HG02852 (cell line): ENCODE data around the gene ZNF394.
"Not testable (repeated sequence)": the region's sequence is repeated elsewhere in the genome, so short reads cannot be mapped to it uniquely, and the experiment has no call there.

Experiments used
- ATAC-seq: cut with Tn5 transposase; IDR thresholded peaks from one replicate; pipeline ENCODE4 v1.9.1; 2021; ENCODE audit warnings: mild to moderate bottlenecking, moderate library complexity; ENCODE audit not compliant: unreplicated experiment

The ZNF394 gene

DNA sequence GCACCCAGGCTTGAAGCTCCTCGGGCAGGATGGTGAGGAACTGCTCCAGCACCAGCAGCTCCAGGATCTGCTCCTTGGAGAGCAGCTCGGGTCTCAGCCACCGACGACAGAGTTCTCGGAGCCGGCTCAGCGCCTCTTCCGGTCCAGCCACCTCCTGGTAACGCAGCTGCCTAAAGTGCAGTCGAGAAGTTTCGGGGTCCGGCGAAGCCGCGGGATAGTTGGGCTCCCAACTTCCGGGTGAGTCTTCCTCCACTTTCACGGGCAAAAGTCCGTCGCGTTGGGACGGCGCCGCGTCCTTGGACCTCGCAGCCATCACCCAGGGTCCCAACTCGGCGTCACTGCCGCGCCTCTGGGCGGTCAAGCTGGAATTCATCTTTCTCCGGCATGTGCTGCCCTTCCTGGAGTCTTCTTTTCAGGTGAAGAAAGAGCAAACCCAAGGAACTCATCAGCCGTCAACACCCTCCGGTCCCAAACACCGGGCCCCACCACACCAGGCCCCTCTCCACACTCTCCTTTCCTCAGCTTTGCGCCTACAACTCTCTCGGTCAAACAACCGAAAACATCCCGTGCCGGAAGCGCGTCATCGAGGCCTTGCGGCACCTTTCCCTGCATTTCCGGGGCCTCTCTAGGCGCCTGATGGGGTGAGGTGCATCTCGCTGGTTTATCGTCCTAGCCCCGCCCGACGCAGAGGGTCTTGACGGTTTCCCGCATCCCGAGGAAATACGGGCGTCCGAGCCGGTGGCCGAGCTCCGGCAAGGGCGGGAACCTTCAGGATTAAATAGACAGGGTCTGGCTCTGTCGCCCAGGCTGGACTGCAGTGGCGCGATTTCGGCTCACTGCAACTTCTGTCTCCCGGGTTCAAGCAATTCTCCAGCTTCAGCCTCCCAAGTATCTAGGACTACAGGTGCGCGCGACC, at the start of gene ZNF394:
ZNF394 (minus strand) TSS at position 561 of the 916 bp plus-strand sequence; CDS start at position 373, 188 bp downstream.
- peak; percentile 39 for ATAC-seq

DNA sequence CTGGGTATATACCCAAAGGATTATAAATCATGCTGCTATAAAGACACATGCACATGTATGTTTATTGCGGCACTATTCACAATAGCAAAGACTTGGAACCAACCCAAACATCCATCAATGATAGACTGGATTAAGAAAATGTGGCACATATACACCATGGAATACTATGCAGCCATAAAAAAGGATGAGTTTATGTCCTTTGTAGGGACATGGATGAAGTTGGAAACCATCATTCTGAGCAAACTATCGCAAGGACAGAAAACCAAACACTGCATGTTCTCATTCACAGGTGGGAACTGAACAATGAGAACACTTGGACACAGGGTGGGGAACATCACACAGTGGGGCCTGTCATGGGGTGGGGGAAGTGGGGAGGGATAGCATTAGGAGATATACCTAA, 49.5 kb upstream of the ZNF394 start:
- ATAC-seq = not testable (repeated sequence)

DNA sequence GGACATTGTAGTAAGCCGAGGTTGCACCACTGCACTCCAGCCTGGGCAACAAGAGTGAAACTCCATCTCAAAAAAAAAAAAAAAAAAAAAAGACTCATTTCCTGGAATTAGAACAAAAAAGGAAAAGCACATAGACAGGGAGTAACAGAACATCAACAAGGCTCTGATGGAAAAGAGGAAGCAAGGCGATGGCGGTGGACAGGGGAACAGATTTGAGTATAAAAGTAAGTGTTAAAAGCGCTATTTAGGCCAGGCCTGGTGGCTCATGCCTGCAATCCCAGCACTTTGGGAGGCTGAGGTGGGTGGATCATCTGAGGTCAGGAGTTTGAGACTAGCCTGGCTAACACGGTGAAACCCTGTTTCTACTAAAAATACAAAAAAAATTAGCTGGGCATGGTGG, 45.2 kb upstream of the ZNF394 start:
- not testable (repeated sequence) for ATAC-seq

DNA sequence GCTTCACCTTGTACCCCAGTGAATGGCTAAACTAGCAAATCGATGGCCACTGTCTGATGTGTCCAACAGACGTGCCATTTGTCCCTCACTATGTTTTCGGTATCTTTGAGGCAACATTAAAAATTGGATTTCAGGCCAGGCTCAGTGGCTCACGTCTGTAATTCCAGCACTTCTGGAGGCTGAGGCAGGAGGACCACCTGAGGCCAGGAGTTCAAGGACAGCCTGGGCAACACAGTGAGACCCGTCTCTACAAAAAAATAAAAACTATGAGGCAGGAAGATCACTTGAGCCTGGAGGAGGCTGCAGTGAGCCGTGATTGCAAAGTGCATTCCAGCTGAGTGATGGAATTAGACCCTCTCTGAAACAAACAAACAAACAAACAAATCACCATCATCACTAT, 43.8 kb upstream of the ZNF394 start:
- ATAC-seq = no peak

DNA sequence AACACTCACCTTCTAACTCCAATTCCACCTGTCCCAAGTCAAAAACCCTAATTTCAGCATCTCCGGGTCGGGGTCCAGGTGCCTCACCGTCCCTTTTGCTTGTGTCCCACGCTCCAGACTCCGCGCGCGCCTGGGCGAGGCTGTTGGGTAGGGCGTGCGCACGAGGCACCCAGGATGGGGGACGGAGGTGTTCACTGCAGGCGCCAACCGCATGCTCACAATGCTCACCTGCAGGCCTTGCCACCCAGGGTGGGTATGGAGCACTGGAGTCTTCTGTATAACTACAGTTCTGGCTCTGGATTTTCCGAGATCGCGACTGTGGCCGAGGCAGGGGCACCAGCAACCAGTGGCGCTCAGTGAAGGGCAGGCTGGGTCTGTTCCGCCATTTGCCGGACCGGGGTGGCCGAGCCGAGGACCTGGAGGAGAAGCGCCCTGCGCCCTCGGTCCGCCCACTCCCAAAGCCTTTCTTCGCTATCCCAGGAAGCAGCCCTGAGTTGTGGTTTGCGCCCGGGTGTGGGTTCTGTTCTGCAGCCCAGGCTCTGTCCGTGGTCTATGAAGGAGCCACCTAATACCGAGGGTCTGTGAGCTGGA, 43.1 kb upstream of the ZNF394 start:
- no peak for ATAC-seq

DNA sequence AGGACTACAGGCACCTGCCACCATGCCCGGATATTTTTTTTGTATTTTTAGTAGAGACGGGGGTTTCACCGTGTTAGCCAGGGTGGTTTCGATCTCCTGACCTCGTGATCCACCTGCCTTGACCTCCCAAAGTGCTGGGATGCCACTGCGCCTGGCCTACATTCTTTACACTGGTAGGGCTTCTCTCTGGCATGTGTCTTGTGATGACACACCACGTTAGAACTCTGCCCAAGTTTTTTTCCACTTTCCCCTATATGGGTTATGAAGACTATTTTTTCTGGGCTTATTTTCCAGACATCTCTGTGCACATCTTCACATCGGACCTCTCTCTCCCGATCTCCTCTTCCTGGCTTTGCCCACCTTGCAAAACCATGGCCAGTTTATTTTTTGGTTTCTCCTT, 41.1 kb upstream of the ZNF394 start:
- no peak for ATAC-seq

DNA sequence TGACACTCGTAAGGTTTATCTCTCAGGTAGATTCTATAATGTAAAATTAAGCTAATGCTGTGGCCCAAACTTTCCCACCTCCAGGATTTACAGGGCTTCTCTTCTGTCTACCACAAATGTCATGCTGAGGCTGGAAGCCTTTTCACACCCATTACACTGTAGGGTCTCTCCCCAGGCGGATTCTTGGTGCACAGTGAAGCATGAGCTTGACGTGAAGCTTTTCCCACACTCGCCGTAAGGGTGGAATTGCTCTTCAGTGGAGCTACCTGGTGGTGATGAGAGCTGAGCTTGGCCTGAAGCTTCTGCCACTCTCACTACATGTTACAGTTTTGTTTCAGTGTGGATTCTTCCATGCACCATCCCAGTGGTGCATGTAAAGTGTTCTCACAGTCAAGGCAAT, 40.5 kb upstream of the ZNF394 start:
- no peak for ATAC-seq

DNA sequence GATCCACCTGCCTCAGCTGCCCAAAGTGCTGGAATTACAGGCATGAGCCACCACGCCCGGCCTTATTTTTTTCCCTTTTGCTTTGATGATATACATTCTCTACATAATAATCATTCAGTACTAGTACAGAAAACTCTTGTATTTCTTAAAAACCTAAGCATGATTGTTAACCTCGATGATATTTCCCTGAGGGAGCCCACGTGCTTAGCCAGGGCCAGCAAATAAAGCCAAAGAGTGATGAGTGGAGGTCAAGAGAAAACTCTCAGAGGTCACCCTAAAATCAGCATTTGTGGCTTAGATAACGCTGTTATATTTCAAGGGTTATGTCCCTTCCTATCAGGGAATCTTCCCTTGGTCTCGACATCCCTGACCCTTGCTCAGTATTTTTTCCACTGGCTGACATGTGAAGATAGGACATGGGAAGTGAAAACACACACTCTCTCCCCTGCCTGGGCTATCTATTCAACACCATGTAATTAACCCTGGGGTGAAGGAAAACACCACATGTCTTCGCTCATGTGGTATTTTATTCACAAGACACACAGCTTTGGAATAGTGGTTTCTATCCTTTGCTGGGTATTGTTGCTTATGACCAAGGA, 39.2 kb upstream of the ZNF394 start:
- no peak for ATAC-seq

DNA sequence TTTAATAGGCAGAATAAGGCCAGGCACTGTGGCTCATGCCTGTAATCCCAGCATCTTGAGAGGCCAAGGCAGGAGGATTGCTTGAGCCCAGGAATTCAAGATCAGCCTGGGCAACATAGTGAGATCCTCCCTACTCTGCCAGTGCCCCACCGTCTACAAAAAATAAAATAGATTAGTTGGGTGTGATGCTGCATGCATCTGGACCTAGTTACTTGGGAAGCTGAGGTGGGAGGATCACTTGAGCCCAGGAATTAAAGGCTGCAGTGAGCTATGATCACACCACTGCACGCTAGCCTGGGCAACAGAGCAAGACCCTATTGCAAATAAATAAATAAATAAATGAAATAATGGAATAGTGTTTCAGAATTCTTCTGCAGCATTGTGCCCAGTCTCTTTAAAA, 35.6 kb upstream of the ZNF394 start:
- ATAC-seq = no peak

DNA sequence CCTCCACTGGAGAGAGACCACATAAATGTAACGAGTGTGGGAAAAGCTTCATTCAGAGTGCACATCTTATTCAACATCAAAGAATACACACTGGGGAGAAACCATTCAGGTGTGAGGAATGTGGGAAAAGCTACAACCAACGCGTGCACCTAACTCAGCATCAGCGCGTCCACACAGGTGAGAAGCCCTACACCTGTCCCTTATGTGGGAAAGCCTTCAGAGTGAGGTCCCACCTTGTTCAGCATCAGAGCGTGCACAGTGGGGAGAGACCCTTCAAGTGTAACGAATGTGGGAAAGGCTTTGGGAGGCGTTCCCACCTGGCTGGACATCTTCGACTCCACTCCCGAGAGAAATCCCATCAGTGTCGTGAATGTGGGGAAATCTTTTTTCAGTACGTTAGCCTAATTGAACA, 31.3 kb upstream of the ZNF394 start:
- ATAC-seq = no peak

DNA sequence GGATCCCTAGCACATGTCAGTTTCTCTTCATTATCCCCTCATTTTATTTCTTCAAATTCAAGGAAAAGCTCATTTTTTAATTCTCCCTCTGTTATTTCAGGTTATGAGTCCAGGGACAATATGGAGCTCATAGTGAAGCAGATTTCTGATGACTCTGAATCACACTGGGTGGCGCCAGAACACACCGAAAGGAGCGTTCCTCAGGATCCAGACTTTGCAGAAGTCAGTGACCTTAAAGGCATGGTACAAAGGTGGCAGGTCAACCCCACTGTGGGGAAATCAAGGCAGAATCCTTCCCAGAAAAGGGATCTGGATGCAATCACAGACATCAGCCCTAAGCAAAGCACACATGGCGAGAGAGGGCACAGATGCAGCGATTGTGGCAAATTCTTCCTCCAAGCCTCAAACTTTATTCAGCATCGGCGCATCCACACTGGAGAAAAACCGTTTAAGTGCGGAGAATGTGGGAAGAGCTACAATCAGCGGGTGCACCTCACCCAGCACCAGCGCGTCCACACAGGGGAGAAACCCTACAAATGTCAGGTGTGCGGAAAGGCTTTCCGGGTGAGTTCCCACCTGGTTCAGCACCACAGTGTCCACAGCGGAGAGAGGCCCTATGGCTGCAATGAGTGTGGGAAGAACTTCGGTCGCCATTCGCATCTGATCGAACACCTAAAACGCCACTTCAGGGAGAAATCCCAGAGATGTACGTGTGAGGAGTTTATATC, 25.8 kb upstream of the ZNF394 start:
- ATAC-seq = no peak

DNA sequence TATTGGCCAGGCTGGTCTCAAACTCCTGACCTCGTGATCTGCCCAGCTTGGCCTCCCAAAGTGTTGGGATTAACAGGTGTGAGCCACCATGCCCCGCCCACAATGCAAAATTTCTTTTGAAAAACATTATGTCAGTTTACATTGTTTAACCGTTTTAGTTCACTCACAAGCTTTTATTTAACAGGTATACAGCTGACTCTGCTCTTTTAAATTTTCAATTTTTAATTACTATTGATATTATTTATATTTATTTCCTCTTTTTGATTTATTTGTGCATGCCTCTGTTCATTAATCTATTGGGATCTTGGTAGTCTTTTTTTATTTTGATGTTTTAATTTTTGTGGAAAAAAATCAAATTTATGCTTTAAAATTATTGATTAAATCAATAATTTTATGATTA, 21.3 kb upstream of the ZNF394 start:
- no peak for ATAC-seq

DNA sequence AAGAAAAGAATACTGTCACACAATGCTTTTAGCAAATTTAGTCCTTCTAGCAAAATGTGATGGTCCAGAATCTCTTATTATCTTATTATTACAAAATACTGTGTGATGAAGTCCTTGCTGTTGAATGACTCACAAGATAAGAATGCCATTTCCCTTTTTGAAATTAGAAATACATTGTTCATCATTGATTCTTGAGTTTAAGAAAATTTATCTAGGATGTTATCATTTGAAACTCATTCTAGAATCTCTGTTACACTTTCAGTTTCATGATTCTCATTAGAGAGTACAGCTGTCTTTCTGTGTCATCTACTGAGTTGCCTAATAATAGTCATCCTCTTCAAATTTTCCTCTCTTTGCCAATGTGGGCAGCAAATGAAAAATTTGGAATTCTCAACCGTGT, 14.0 kb upstream of the ZNF394 start:
- ATAC-seq = no peak

DNA sequence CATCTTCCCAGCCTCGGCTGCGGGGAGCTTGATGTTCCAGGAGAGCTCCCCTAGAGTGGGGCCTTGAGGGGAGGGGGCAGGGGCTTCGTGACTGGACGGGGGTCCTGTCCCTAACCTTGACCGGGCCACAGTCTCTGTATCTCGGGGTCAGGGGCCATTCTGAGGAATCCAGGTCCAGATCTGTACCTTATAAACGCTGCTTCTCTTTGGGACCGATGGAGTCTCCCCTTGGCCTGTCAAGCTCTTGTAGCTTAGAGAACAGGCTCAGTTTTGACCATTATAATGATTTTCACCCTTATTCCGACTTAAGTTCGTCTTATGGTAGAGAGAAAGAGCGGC, 5.2 kb upstream of the ZNF394 start:
- ATAC-seq = peak; percentile 9

DNA sequence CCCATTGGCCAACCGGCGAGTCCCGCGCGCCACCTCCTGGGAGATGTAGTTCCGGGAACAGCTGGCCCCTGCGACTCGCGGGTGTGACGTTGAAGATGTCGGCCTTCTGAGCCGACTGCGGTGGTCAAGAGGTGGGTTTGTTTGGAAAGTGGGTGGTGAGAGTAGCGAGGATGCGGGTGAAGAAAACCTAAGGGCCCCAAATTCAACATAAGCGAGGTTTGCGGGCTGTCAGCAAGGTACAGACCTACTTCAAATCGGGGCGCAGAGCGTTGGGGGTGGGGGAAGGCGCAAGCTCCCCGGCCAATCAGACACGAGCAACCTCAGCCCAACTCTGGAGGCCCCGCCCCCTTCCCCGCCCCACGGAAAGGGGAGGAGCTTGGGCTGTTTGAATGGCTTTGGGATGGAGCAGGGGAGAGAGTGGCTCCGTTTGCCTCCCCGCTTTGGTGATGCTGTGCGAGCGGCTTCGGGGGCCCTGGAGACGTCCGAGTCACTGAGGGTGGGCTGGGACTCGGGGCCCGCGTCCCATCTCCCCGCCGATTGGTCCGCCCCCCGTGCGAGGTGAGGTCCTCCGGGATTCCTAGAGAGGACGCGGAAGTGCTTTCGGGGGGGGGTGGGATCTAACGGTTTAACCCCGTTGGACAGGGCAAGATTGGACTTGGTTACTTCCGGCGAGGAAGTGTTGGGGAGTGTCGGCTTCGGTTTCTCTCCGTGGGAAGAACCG, 4.7 kb upstream of the ZNF394 start, which contains the start of gene ZKSCAN5:
ZKSCAN5 (plus strand) TSS at position 60 of the 721 bp plus-strand sequence. CDS start 1,383 bp downstream, outside the sequence.
- ATAC-seq = peak; percentile 67

DNA sequence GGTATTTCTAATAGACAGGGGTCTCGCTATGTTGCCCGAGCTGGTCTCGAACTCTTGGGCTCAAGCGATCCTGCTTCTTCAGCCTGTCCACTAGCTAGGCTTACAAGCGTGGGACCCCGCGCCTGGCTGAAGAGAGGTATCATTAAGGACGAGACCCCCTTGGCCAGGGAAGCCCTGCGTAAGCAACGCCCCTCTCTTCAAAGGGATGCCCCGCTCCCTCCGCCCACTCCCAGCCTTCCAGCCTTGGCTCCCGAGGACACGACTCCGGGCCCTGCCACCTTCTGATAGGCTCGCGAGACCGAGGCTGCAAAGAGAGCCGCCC, 4.2 kb upstream of the ZNF394 start:
- peak; percentile 80 for ATAC-seq

DNA sequence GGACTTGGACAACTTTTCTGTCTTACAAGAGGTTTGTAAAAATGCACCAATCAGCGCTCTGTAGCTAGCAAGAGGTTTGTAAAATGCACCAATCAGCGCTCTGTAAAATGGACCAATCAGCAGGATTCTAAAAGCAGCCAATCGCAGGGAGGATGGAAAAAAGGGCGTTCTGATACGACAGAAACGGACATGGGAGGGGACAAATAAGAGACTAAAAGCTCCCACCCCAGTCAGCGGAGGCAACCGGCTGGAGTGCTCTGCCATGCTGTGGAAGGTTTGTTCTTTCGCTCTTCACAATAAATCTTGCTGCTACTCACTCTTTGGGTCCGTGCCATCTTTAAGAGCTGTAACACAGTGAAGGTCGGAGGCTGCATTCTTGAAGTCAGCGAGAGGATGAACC, 1.2 kb upstream of the ZNF394 start:
- not testable (repeated sequence) for ATAC-seq

DNA sequence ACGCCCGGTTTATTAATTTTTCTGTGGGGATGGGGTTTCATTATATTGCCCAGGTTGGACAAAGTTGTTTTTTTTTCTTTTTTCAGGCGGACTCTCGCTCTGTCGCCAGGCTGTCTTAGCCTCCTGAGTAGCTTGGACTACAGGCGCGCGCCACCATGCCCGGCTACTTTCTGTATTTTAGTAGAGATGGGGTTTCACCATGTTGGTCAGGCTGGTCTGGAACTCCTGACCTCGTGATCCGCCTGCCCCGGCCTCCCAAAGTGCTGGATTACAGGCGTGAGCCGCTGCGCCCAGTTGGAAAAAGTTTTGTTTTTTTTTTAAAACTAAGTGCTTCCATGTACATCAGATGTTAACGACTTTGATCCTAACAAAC, 542 bp upstream of the ZNF394 start:
- no peak for ATAC-seq

DNA sequence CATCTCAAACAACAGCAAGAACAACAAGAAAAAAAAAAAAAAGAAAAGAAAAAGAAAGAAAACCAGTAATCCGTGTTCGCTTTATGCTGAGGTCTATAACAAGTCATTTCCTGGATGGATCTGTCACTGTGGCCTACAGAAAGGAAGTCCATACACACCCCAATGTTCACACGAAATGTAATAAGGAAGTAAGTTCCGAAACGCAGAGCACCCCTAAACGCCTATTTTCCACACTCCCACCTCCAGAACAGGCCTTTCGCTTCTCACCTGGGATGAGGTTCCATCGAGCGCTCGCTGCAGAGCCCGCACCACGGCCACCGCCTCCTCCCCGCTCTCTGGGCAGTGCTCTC, 735 bp downstream of the ZNF394 start:
- peak; percentile 3 for ATAC-seq

DNA sequence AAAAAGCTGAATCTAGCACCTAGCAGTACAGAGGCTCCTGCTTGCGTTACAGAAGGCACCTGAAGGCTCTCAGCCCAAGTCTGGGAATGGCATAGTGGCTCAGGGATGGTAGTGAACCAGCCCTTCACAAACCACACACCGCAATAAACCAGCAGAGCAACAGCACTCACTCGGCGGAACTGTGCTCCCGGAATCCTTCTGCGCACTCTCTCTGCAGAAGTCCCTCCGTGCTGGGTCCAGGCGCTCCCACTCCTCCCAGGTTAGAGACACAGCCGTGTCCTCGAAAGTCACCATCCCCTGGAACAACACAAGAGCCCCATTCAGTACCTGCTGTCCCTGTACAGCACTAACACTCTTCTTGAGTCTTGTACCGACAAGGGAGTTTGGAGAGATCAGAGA, 1.5 kb downstream of the ZNF394 start:
- ATAC-seq = no peak
